ENCODE results near the gene IFT25.

The IFT25 gene

GRCh38 chr1:53929246-53929960 lies 16.1 kb downstream of the IFT25 start:
- no peak for DNase-seq (ENCODE audit: low read depth)

GRCh38 chr1:53927376-53927881 lies 18.1 kb downstream of the IFT25 start:
- DNase-seq (ENCODE audit: low read depth): no peak

- no peak for DNase-seq (ENCODE audit: low read depth)
These were observed 25.8 kb downstream of the IFT25 start for GRCh38 chr1:53919675-53920066.

- DNase-seq (ENCODE audit: low read depth): no peak
These were observed 27.2 kb downstream of the IFT25 start for GRCh38 chr1:53918343-53918742.

GRCh38 chr1:53913352-53914033 lies 32.0 kb downstream of the IFT25 start:
- no peak for DNase-seq (ENCODE audit: low read depth)

GRCh38 chr1:53911442-53911841 lies 34.1 kb downstream of the IFT25 start:
- no peak for DNase-seq (ENCODE audit: low read depth)

- DNase-seq (ENCODE audit: low read depth): no peak
These were observed 35.6 kb downstream of the IFT25 start for GRCh38 chr1:53909946-53910345.

GRCh38 chr1:53906121-53906520 lies 39.4 kb downstream of the IFT25 start:
- DNase-seq (ENCODE audit: low read depth): no peak

GRCh38 chr1:53905509-53905908 lies 40.0 kb downstream of the IFT25 start:
- no peak for DNase-seq (ENCODE audit: low read depth)

- no peak for DNase-seq (ENCODE audit: low read depth)
These were observed 43.0 kb downstream of the IFT25 start for GRCh38 chr1:53902235-53903138.

GRCh38 chr1:53899708-53900107 lies 45.8 kb downstream of the IFT25 start:
- no peak for DNase-seq (ENCODE audit: low read depth)

- DNase-seq (ENCODE audit: low read depth): no peak
These were observed 46.3 kb downstream of the IFT25 start for GRCh38 chr1:53899206-53899628.

GRCh38 chr1:53896635-53897229 lies 48.8 kb downstream of the IFT25 start:
- DNase-seq (ENCODE audit: low read depth): no peak

GRCh38 chr1:53895421-53895820 lies 50.1 kb downstream of the IFT25 start:
- DNase-seq (ENCODE audit: low read depth): no peak

GRCh38 chr1:53894644-53895043 lies 50.9 kb downstream of the IFT25 start:
- DNase-seq (ENCODE audit: low read depth): no peak

- no peak for DNase-seq (ENCODE audit: low read depth)
These were observed 51.4 kb downstream of the IFT25 start, which contains the start of gene DIO1 for GRCh38 chr1:53893999-53894636. DIO1 (plus strand) TSS chr1:53894187; CDS start chr1:53894211, 24 bp downstream.

GRCh38 chr1:53892911-53893310 lies 52.6 kb downstream of the IFT25 start:
- no peak for DNase-seq (ENCODE audit: low read depth)

- DNase-seq (ENCODE audit: low read depth): no peak
These were observed 53.8 kb downstream of the IFT25 start for GRCh38 chr1:53891678-53892077.

- DNase-seq (ENCODE audit: low read depth): no peak
These were observed 54.5 kb downstream of the IFT25 start for GRCh38 chr1:53891018-53891417.

GRCh38 chr1:53890522-53890941 lies 55.0 kb downstream of the IFT25 start:
- DNase-seq (ENCODE audit: low read depth): no peak

All from stimulated activated CD8-positive, alpha-beta memory T cell treated with anti-CD3 and anti-CD28 coated beads, Interleukin-15, amount 100 ng/mL, for 1 hour (primary cell).